ENCODE measurements around the gene ATG4B.

- no peak for TF ChIP-seq CTCF (IDR thresholded peaks at IDR 0.05)
- no peak for TF ChIP-seq POLR2A (IDR thresholded peaks at IDR 0.05)
Observed at GRCh38 chr2:241692448-241692847, 55.0 kb downstream of the ATG4B start.

All from heart left ventricle (tissue), 13 donors.